HG02798 (cell line): Measurements from ENCODE around the gene THRAP3.

Experiments
- ATAC-seq: cut with Tn5 transposase; IDR thresholded peaks from one replicate; pipeline ENCODE4 v1.9.1; 2021; ENCODE audit warnings: mild to moderate bottlenecking; ENCODE audit not compliant: unreplicated experiment, poor library complexity

The THRAP3 gene

GRCh38 chr1:36346741-36347370, 122.6 kb downstream of the THRAP3 start:
- no peak for ATAC-seq

GRCh38 chr1:36349241-36349671, 125.0 kb downstream of the THRAP3 start:
- peak; percentile 81 for ATAC-seq

GRCh38 chr1:36349839-36350238, 125.6 kb downstream of the THRAP3 start:
- ATAC-seq = no peak

GRCh38 chr1:36350659-36351226, 126.5 kb downstream of the THRAP3 start:
- ATAC-seq = no peak

GRCh38 chr1:36351227-36351977, 127.2 kb downstream of the THRAP3 start:
- ATAC-seq = no peak

GRCh38 chr1:36352125-36352909, 128.1 kb downstream of the THRAP3 start:
- no peak for ATAC-seq

- no peak for ATAC-seq
Observed at GRCh38 chr1:36352910-36353878, 129.0 kb downstream of the THRAP3 start.

GRCh38 chr1:36354486-36354885, 130.2 kb downstream of the THRAP3 start:
- no peak for ATAC-seq
